H1 (cell line): ENCODE data around the gene ZNF488. TPM values are rescaled to one million over a fixed set of nuclear protein-coding genes. Genes with fewer than 3 reads are reported as not detected.

ENCODE experiments used
- BCL11A ChIP-seq, 2 experiments: IDR thresholded peaks; one replicate each; pipeline ENCODE4 v1.6.1; 2011; ENCODE audit warnings: low read depth in 2 of 2, low read length in 2 of 2, mild to moderate bottlenecking in 2 of 2
- CBX8 ChIP-seq: fragments of 300-800, 300-1000 bp; sonication (generic); IDR thresholded peaks from 2 replicates; pipeline ENCODE4 v1.7.1; 2016; ENCODE audit warnings: low read depth, low read length, borderline replicate concordance
- CHD2 ChIP-seq: IDR thresholded peaks from 2 replicates; pipeline ENCODE4 v1.6.1; 2012; ENCODE audit warnings: low read length, improper control_type of control experiment
- GTF2F1 ChIP-seq: IDR thresholded peaks from 2 replicates; pipeline ENCODE4 v1.6.1; 2012; ENCODE audit warnings: low read depth, low read length, improper control_type of control experiment, borderline replicate concordance
- POU5F1 ChIP-seq: IDR thresholded peaks from 2 replicates; pipeline ENCODE4 v1.6.1; 2011; ENCODE audit warnings: low read depth, mild to moderate bottlenecking, low read length, moderate library complexity
- RNF2 ChIP-seq: fragments of 200-900, 300-1000 bp; sonication (generic); IDR thresholded peaks from 2 replicates; pipeline ENCODE4 v1.7.1; 2016; ENCODE audit warnings: borderline replicate concordance, low read depth, mild to moderate bottlenecking, antibody characterized with exemption, low read length; ENCODE audit not compliant: poor library complexity, severe bottlenecking; ENCODE audit errors: missing control alignments
- USF2 ChIP-seq: IDR thresholded peaks from 2 replicates; pipeline ENCODE4 v1.6.1; 2011; ENCODE audit warnings: low read length, improper control_type of control experiment
- polyA plus RNA-seq, 7 experiments: library from polyadenylated mRNA; depleted of rRNA in 3 of 7; stranded (reverse) in 5 of 7; unstranded in 2 of 7; fragments of >200 nt in 5 of 7; fragments of 200-250 nt in 2 of 7; gene quantifications; 1 replicate in 5 of 7; 2 replicates in 1 of 7; 4 replicates in 1 of 7; pipeline versions ENCODE4 v1.2.1 to v1.2.3, GENCODE V29; 2011 to 2013; ENCODE audit warnings: missing spikeins in 2 of 7, mixed read lengths in 2 of 7
- total RNA-seq: library from RNA; stranded (reverse); fragmentation: NEBNext Ultra II Directional; extraction: Animal tissue kit (Norgen Biotek cat#: 25700); gene quantifications from 2 replicates; pipeline ENCODE4 v1.2.1, GENCODE V29; 2021

The ZNF488 gene
- total and polyA plus RNA-seq, 2 of the 8 experiments (the other 6 are each of a cell fraction or from before 2014, with no cell fraction given) = 7.9 to 11.4 TPM

GRCh38 chr10:47381103-47381395 is 3.0 kb downstream of the ZNF488 start (continued):
- TF ChIP-seq POU5F1 (no peak), USF2 (no peak), RNF2 (no peak), BCL11A (IDR thresholded peaks at IDR 0.05; ENCODE audit: low read depth in 2 of 2, low read length in 2 of 2) (no peak), CHD2 (no peak), CBX8 (no peak), GTF2F1 (no peak)
